ENCODE measurements around the gene STAC2. TPM values are rescaled to one million over a fixed set of nuclear protein-coding genes. Genes with fewer than 3 reads are reported as not detected.

Gene STAC2
- total and polyA plus RNA-seq, 2 of the 13 experiments (the other 11 are each of a cell fraction or from before 2014, with no cell fraction given), result not detected

GRCh38 chr17:39197380-39198185, 28.2 kb downstream of the STAC2 start, which contains the start of gene CACNB1 (continued):
- TF ChIP-seq AHR (CRISPR knock-in tag; IDR thresholded peaks at IDR 0.05), result 0 out of 2 replicates have a peak, but pooled peaks have one; percentile 44
- TF ChIP-seq NFYC (CRISPR knock-in tag; IDR thresholded peaks at IDR 0.05), result no peak
- no peak for TF ChIP-seq CEBPG (CRISPR knock-in tag; IDR thresholded peaks at IDR 0.05)
- no peak for TF ChIP-seq FOXO4 (CRISPR knock-in tag; conservative IDR thresholded peaks at IDR 0.05)
- TF ChIP-seq NR2F2 (IDR thresholded peaks at IDR 0.05; ENCODE audit: borderline replicate concordance, low read depth), result no peak
- TF ChIP-seq ZNF280D (CRISPR knock-in tag; IDR thresholded peaks at IDR 0.05), result no peak
- no peak for TF ChIP-seq ZNF713 (CRISPR knock-in tag; IDR thresholded peaks at IDR 0.05)
- no peak for TF ChIP-seq ZNF329 (CRISPR knock-in tag; IDR thresholded peaks at IDR 0.05; ENCODE audit: low read depth)
- no peak for TF ChIP-seq IRF1 (CRISPR knock-in tag; IDR thresholded peaks at IDR 0.05; ENCODE audit: low read depth)
- no peak for TF ChIP-seq ZNF263 (CRISPR knock-in tag; IDR thresholded peaks at IDR 0.05)
- TF ChIP-seq ZBTB4 (CRISPR knock-in tag; IDR thresholded peaks at IDR 0.05; ENCODE audit: borderline replicate concordance), result no peak
- TF ChIP-seq ZNF629 (CRISPR knock-in tag; conservative IDR thresholded peaks at IDR 0.05), result no peak
- TF ChIP-seq POGK (CRISPR knock-in tag; conservative IDR thresholded peaks at IDR 0.05), result 0 out of 2 replicates have a peak, but pooled peaks have one; percentile 34
- no peak for TF ChIP-seq AGO2 (optimal IDR thresholded peaks at IDR 0.05; ENCODE audit: low read depth, low read length)
- TF ChIP-seq ZBTB7B (CRISPR knock-in tag; IDR thresholded peaks at IDR 0.05), result peak; percentile 58; the same call in 1 of the 2 replicates
- TF ChIP-seq NFKB2 (CRISPR knock-in tag; IDR thresholded peaks at IDR 0.05; ENCODE audit: borderline replicate concordance), result no peak
- peak; percentile 7 for TF ChIP-seq TEAD3 (CRISPR knock-in tag; optimal IDR thresholded peaks at IDR 0.05; ENCODE audit: borderline replicate concordance)
- no peak; the same call in 1 of the 2 replicates for TF ChIP-seq ZNF777 (CRISPR knock-in tag; IDR thresholded peaks at IDR 0.05)
- TF ChIP-seq YEATS2 (CRISPR knock-in tag; IDR thresholded peaks at IDR 0.05; ENCODE audit: borderline replicate concordance), result no peak
- TF ChIP-seq POLR2A (IDR thresholded peaks at IDR 0.05; ENCODE audit: insufficient read depth in 1 of 2, low read depth in 2 of 2, low read length in 2 of 2), result peak in 1 of 2 experiments; percentile 61; a peak in 1 of 4 replicates
